HCT116 (cell line): Measurements from ENCODE around the gene SLFN12L. TPM values are rescaled to one million over a fixed set of nuclear protein-coding genes. Genes with fewer than 3 reads are reported as not detected.

ENCODE experiments used
- ATAC-seq: fragments of 200-7000 bp; cut with Tn5 transposase; 2 replicates; pipeline ENCODE4 v1.9.1; 2020; ENCODE audit warnings: mild to moderate bottlenecking, moderate library complexity
- BruUV-seq: library from RNA; stranded (reverse); fragments of 400-500 nt; replicated peaks from 2 replicates; lab custom pipeline; 2021; lab: Mats Ljungman, UMichigan
- CTCF ChIA-PET: fragments of 300-600 bp; sonication (Branson Sonifier 250); formaldehyde crosslinking; loops from one replicate; lab custom pipeline; 2021; ENCODE audit warnings: antibody characterized with exemption; lab: Charles Lee
- POLR2A ChIA-PET: fragments of 300-600, 350-600 bp; sonication (Branson Sonifier 250); formaldehyde crosslinking; loops from one replicate; lab custom pipeline; 2021; ENCODE audit warnings: antibody characterized with exemption; lab: Charles Lee
- RAD21 ChIA-PET, 2 experiments: fragments of 300-600 bp; sonication (Branson Sonifier 250); formaldehyde crosslinking; loops; one replicate each; lab custom pipeline; 2023; ENCODE audit warnings: low total read pairs in 2 of 2; ENCODE audit not compliant: uncharacterized antibody in 2 of 2, unreplicated experiment in 2 of 2, low non-redundant PET in 1 of 2; lab: Charles Lee
- DNase-seq: peaks from one replicate; pipeline ENCODE4 v3.0.0-alpha.2; 2010; ENCODE audit warnings: low read depth, low spot score
- H2AFZ ChIP-seq: fragments of 200-600 bp; shearing (Covaris generic), sonication (generic); 2 replicates; pipeline ENCODE4 v1.6.1; 2017; ENCODE audit warnings: low read depth, mixed run types, mixed read lengths, antibody characterized with exemption, low read length; ENCODE audit not compliant: poor library complexity, severe bottlenecking
- H3K27ac ChIP-seq: 2 replicates; pipeline ENCODE4 v1.5.1; 2012; ENCODE audit warnings: low read depth, low read length
- H3K27me3 ChIP-seq: fragments of 200-600 bp; sonication (generic); 2 replicates; pipeline ENCODE4 v1.6.1; 2016; ENCODE audit warnings: mixed run types, low read length, mixed read lengths; ENCODE audit not compliant: insufficient read depth
- H3K36me3 ChIP-seq, 2 experiments: fragments of 200-500 bp in 1 of 2; fragments of 200-600 bp in 1 of 2; sonication (Bioruptor generic) in 1 of 2; sonication (generic) in 1 of 2; 2 replicates each; pipeline versions ENCODE4 v1.5.1 to v1.6.1; 2014 to 2016; ENCODE audit warnings: low read length in 2 of 2, inconsistent platforms in 1 of 2, mixed read lengths in 1 of 2, mixed run types in 1 of 2; ENCODE audit not compliant: insufficient read depth in 2 of 2, control insufficient read depth in 1 of 2
- H3K4me1 ChIP-seq, 2 experiments: fragments of 200-600 bp in 1 of 2; sonication (generic) in 1 of 2; 2 replicates each; pipeline versions ENCODE4 v1.5.1 to v1.6.1; 2012 to 2017; ENCODE audit warnings: low read length in 2 of 2, inconsistent platforms in 1 of 2, mild to moderate bottlenecking in 1 of 2, mixed read lengths in 1 of 2, mixed run types in 1 of 2, moderate library complexity in 1 of 2; ENCODE audit not compliant: insufficient read depth in 2 of 2, control insufficient read depth in 1 of 2
- H3K4me2 ChIP-seq: fragments of 200-600 bp; sonication (generic); 2 replicates; pipeline ENCODE4 v1.6.1; 2017; ENCODE audit warnings: mixed run types, low read length, mixed read lengths
- H3K4me3 ChIP-seq, 2 experiments: fragments of 200-600 bp in 1 of 2; sonication (generic) in 1 of 2; replicated peaks in 1 of 2; 2 replicates each; pipeline ENCODE4 v1.5.1; 2011 to 2016; ENCODE audit warnings: low read length in 2 of 2, control low read depth in 1 of 2, low read depth in 1 of 2, mild to moderate bottlenecking in 1 of 2, mixed read lengths in 1 of 2, mixed run types in 1 of 2
- H3K79me2 ChIP-seq: fragments of 200-600 bp; sonication (generic); 2 replicates; pipeline ENCODE4 v1.6.1; 2017; ENCODE audit warnings: mild to moderate bottlenecking, mixed run types, low read length, moderate library complexity, mixed read lengths; ENCODE audit not compliant: insufficient read depth
- H3K9ac ChIP-seq: fragments of 200-600 bp; sonication (generic); 2 replicates; pipeline ENCODE4 v1.6.1; 2016; ENCODE audit warnings: low read length, mixed read lengths
- H3K9me2 ChIP-seq: fragments of 200-600 bp; sonication (generic), shearing (Covaris generic); 2 replicates; pipeline ENCODE4 v1.6.1; 2017; ENCODE audit warnings: mixed run types, mild to moderate bottlenecking, moderate library complexity; ENCODE audit not compliant: insufficient read depth
- H3K9me3 ChIP-seq, 2 experiments: fragments of 200-500 bp in 1 of 2; fragments of 200-600 bp in 1 of 2; sonication (Bioruptor generic) in 1 of 2; sonication (generic) in 1 of 2; 2 replicates each; pipeline ENCODE4 v1.6.1; 2014 to 2017; ENCODE audit warnings: low read length in 2 of 2, mixed read lengths in 2 of 2, inconsistent platforms in 1 of 2, low read depth in 1 of 2, mild to moderate bottlenecking in 1 of 2, mixed run types in 1 of 2, moderate library complexity in 1 of 2; ENCODE audit not compliant: control insufficient read depth in 1 of 2, insufficient read depth in 1 of 2
- H4K20me1 ChIP-seq: fragments of 200-600 bp; sonication (generic), shearing (Covaris generic); 2 replicates; pipeline ENCODE4 v1.6.1; 2017; ENCODE audit warnings: mixed run types, mild to moderate bottlenecking, moderate library complexity; ENCODE audit not compliant: insufficient read depth
- CBX3 ChIP-seq: IDR thresholded peaks from 2 replicates; pipeline ENCODE4 v1.6.1; 2012; ENCODE audit warnings: low read depth
- JUND ChIP-seq: IDR thresholded peaks from 2 replicates; pipeline ENCODE4 v1.6.1; 2012
- POLR2A ChIP-seq: IDR thresholded peaks from 2 replicates; pipeline ENCODE4 v1.7.0; 2011; ENCODE audit warnings: borderline replicate concordance; ENCODE audit not compliant: insufficient read depth, insufficient read length; ENCODE audit errors: extremely low read depth
- SIN3A ChIP-seq: IDR thresholded peaks from 2 replicates; pipeline ENCODE4 v1.6.1; 2012; ENCODE audit warnings: low read depth
- SP1 ChIP-seq: IDR thresholded peaks from 2 replicates; pipeline ENCODE4 v1.6.1; 2012; ENCODE audit warnings: low read depth
- YY1 ChIP-seq: IDR thresholded peaks from 2 replicates; pipeline ENCODE4 v1.6.1; 2011; ENCODE audit warnings: low read length, low read depth, moderate library complexity, mild to moderate bottlenecking; ENCODE audit not compliant: insufficient replicate concordance; ENCODE audit errors: extremely low read depth
- intact Hi-C: fragments of 100-400 bp; cut with micrococcal nuclease; formaldehyde crosslinking; loops from 2 replicates; pipeline ENCODE4 v1.10.0; 2022
- total RNA-seq: library from RNA; stranded (reverse); gene quantifications from one replicate; pipeline ENCODE4 v1.2.1, GENCODE V29; 2021; ENCODE audit not compliant: unreplicated experiment
- TF ChIP-seq, protein P1 (sequence below): IDR thresholded peaks from 2 replicates; pipeline ENCODE4 v1.6.1; 2012
- TF ChIP-seq, protein P2 (sequence below), 3 experiments: fragments of 200-600 bp in 1 of 3; sonication (generic) in 1 of 3; IDR thresholded peaks in 2 of 3; conservative IDR thresholded peaks in 1 of 3; 2 replicates each; pipeline ENCODE4 v1.5.1; 2012 to 2017; ENCODE audit warnings: low read depth in 2 of 3, low read length in 2 of 3, antibody characterized with exemption in 1 of 3, borderline replicate concordance in 1 of 3, control low read depth in 1 of 3, mild to moderate bottlenecking in 1 of 3, mixed read lengths in 1 of 3, mixed run types in 1 of 3, moderate library complexity in 1 of 3; ENCODE audit not compliant: insufficient read depth in 1 of 3
- TF ChIP-seq, protein P3 (sequence below): IDR thresholded peaks from 2 replicates; pipeline ENCODE4 v1.6.1; 2012; ENCODE audit warnings: low read depth

The SLFN12L gene
- total RNA-seq, 1 experiment from 2014 or later = 0.17 TPM

DNA sequence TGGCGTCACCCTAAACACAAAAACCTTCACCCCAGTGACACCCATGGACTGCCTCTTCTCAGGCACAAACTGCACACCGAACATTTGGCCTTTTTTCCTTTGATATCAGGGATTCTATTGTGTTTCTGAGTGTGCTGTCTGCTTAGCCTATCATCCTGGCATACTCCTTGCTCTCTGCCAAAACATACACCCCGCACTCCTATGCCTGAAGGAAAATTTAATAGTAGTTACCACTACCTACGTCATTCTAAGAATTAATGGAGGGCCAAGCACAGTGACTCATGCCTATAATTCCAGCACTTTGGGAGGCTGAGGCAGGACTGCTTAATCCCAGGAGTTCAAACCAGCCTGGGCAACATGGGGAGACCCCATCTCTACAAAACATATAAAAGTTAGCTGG is 69.0 kb downstream of the SLFN12L start:
- H3K4me2 ChIP-seq = no peak overlapping the region
- no peaks in the 10 kb centered on the region for H3K36me3 ChIP-seq
- peaks cover 25% of the 10 kb centered on the region for H3K27me3 ChIP-seq
- H4K20me1 ChIP-seq = no peaks in the 10 kb centered on the region
- no peak overlapping the region for H3K27ac ChIP-seq
- H3K79me2 ChIP-seq = no peaks in the 10 kb centered on the region
- ChIA-PET CTCF (no interaction called here), POLR2A (no interaction called here)
- H2AFZ ChIP-seq = no peak overlapping the region
- TF ChIP-seq, protein P1, sequence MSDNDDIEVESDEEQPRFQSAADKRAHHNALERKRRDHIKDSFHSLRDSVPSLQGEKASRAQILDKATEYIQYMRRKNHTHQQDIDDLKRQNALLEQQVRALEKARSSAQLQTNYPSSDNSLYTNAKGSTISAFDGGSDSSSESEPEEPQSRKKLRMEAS = no peak
- TF ChIP-seq JUND (no peak), POLR2A (no peak), SP1 (no peak), SIN3A (no peak), CBX3 (no peak), YY1 (no peak)
- TF ChIP-seq, protein P2, sequence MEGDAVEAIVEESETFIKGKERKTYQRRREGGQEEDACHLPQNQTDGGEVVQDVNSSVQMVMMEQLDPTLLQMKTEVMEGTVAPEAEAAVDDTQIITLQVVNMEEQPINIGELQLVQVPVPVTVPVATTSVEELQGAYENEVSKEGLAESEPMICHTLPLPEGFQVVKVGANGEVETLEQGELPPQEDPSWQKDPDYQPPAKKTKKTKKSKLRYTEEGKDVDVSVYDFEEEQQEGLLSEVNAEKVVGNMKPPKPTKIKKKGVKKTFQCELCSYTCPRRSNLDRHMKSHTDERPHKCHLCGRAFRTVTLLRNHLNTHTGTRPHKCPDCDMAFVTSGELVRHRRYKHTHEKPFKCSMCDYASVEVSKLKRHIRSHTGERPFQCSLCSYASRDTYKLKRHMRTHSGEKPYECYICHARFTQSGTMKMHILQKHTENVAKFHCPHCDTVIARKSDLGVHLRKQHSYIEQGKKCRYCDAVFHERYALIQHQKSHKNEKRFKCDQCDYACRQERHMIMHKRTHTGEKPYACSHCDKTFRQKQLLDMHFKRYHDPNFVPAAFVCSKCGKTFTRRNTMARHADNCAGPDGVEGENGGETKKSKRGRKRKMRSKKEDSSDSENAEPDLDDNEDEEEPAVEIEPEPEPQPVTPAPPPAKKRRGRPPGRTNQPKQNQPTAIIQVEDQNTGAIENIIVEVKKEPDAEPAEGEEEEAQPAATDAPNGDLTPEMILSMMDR (IDR thresholded peaks at IDR 0.05 in 2 of 3, conservative IDR thresholded peaks at IDR 0.05 in 1 of 3; ENCODE audit: borderline replicate concordance in 1 of 3, insufficient read depth in 1 of 3, low read depth in 2 of 3, low read length in 2 of 3) = no peak
- TF ChIP-seq, protein P3, sequence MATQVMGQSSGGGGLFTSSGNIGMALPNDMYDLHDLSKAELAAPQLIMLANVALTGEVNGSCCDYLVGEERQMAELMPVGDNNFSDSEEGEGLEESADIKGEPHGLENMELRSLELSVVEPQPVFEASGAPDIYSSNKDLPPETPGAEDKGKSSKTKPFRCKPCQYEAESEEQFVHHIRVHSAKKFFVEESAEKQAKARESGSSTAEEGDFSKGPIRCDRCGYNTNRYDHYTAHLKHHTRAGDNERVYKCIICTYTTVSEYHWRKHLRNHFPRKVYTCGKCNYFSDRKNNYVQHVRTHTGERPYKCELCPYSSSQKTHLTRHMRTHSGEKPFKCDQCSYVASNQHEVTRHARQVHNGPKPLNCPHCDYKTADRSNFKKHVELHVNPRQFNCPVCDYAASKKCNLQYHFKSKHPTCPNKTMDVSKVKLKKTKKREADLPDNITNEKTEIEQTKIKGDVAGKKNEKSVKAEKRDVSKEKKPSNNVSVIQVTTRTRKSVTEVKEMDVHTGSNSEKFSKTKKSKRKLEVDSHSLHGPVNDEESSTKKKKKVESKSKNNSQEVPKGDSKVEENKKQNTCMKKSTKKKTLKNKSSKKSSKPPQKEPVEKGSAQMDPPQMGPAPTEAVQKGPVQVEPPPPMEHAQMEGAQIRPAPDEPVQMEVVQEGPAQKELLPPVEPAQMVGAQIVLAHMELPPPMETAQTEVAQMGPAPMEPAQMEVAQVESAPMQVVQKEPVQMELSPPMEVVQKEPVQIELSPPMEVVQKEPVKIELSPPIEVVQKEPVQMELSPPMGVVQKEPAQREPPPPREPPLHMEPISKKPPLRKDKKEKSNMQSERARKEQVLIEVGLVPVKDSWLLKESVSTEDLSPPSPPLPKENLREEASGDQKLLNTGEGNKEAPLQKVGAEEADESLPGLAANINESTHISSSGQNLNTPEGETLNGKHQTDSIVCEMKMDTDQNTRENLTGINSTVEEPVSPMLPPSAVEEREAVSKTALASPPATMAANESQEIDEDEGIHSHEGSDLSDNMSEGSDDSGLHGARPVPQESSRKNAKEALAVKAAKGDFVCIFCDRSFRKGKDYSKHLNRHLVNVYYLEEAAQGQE = no peak
- TF ChIP-seq, all 23 proteins: peak for 0
- Histone ChIP-seq H3K4me1 (no peaks in the 10 kb centered on the region), H3K9me3 (no peaks in the 10 kb centered on the region), H3K4me3 (no peak overlapping the region), H3K9me2 (no peaks in the 10 kb centered on the region), H3K9ac (no peak overlapping the region)
- no TSS peak for BruUV-seq
- no peak for ATAC-seq
- RAD21 ChIA-PET = no interaction called here
- no peak for DNase-seq
- intact Hi-C loops = no loop called here
